OCI-LY1 (cell line): Measurements from ENCODE around the gene GJA5.

Experiments used
- EZH2 ChIP-seq: fragments of 200-600 bp; sonication (generic), shearing (Covaris generic); IDR thresholded peaks from 2 replicates; pipeline ENCODE4 v1.8.0; 2017; ENCODE audit warnings: borderline replicate concordance, mixed run types, mild to moderate bottlenecking, antibody characterized with exemption, low read length, moderate library complexity, mixed read lengths
- TF ChIP-seq, protein P1 (sequence below): fragments of 200-600 bp; sonication (generic), shearing (Covaris generic); IDR thresholded peaks from 2 replicates; pipeline ENCODE4 v1.5.1; 2017; ENCODE audit warnings: mild to moderate bottlenecking, antibody characterized with exemption, low read length, moderate library complexity, mixed read lengths

DNA sequence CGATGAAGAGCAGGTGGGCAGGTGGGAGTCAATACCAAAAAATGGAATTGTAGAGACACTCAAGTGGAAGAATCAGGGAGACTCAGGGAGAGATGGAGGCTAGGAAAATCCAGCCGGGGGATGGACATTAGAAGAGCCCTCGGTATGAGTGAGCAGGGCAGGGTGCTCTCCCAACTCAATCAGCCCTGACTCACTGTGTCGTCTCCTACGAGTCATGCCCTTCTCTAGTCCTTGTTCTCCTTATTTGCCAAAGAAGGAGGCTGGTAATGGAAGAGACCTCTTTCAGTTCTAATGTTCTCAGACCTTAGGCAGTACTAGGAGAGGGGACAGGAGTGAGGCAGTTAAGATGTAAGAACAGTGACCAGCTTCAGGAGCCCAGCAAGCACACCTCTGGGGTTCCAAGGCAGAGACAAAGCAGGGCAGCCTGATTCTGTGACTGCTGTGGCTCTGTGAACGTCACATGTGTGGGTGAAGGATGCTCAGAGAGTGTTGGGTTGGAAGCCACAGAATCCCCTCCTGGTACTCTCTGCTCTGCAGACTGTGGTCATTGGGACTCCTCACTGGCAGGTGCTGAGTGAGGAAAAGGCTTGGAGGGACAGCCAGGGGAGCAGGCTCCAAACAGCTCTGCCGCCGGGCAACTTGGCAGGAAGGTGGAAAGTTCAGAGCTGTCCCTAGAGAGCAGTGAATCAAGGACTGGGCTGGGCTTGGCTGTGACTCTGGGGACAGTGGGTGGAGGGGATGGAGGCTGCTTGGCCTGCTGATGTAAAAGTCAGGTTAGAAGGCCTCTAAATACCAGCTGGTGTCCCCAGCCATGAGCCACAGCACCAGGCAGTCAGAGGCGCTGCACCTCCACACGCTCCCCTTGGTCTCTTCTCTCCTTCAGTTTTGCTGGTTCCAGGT, 11.1 kb upstream of the GJA5 start:
- TF ChIP-seq, protein P1, sequence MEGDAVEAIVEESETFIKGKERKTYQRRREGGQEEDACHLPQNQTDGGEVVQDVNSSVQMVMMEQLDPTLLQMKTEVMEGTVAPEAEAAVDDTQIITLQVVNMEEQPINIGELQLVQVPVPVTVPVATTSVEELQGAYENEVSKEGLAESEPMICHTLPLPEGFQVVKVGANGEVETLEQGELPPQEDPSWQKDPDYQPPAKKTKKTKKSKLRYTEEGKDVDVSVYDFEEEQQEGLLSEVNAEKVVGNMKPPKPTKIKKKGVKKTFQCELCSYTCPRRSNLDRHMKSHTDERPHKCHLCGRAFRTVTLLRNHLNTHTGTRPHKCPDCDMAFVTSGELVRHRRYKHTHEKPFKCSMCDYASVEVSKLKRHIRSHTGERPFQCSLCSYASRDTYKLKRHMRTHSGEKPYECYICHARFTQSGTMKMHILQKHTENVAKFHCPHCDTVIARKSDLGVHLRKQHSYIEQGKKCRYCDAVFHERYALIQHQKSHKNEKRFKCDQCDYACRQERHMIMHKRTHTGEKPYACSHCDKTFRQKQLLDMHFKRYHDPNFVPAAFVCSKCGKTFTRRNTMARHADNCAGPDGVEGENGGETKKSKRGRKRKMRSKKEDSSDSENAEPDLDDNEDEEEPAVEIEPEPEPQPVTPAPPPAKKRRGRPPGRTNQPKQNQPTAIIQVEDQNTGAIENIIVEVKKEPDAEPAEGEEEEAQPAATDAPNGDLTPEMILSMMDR, result no peak
- TF ChIP-seq EZH2, result no peak
